ENCODE measurements around the gene MFAP4.

DNA sequence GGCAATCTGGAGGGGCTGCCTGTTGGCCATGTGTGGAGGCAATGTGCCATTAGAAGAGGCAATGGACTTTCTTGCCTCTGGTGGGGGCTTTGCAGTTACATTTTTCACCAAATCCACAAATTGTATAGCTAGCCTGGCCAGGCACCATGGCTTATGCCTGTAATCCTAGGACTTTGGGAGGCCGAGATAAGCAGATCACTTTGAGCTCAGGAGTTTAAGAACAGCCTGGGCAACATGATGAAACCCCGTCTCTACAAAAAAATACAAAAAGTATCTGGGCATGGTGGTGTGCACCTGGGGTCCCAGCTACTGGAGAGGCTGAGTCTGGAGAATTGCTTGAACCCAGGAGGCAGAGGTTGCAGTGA is 21.3 kb upstream of the MFAP4 start:
- no peak for TF ChIP-seq EZH2 (IDR thresholded peaks at IDR 0.05; ENCODE audit: borderline replicate concordance, low read length)
- no peak for TF ChIP-seq CTCF (conservative IDR thresholded peaks at IDR 0.05 in 1 of 2, IDR thresholded peaks at IDR 0.05 in 1 of 2; ENCODE audit: extremely low read depth in 1 of 2, insufficient read depth in 1 of 2, low read depth in 1 of 2, low read length in 2 of 2)
